H1 (cell line): ENCODE results near the gene ENTPD1. TPM values are rescaled to one million over a fixed set of nuclear protein-coding genes. Genes with fewer than 3 reads are reported as not detected.

Experiments used
- CTCF ChIA-PET: fragments of 300-600 bp; sonication (Branson Sonifier 250); formaldehyde crosslinking; loops from one replicate; lab custom pipeline; 2021; ENCODE audit not compliant: partially characterized antibody; lab: Charles Lee
- POLR2A ChIA-PET: fragments of 300-600 bp; sonication (Branson Sonifier 250); formaldehyde crosslinking; loops from one replicate; lab custom pipeline; 2021; ENCODE audit warnings: inconsistent platforms; ENCODE audit not compliant: partially characterized antibody; lab: Charles Lee
- DNase-seq, 2 experiments: peaks; one replicate each; pipeline versions ENCODE4 v3.0.0 to v3.0.0-alpha.2; 2010 to 2022; ENCODE audit warnings: low spot score in 2 of 2, low read depth in 1 of 2, mixed read lengths in 1 of 2
- FAIRE-seq: peaks from 2 replicates; lab custom pipeline; 2011; peaks lifted over from hg19 to GRCh38; lab: Jason Lieb, UNC
- H2AFZ ChIP-seq: 2 replicates; pipeline ENCODE4 v1.8.1; 2012; ENCODE audit warnings: low read length, inconsistent platforms
- H2AK5ac ChIP-seq: 2 replicates; pipeline ENCODE4 v1.6.1; 2013; ENCODE audit warnings: low read depth, low read length
- H2BK120ac ChIP-seq: replicated peaks from 2 replicates; pipeline ENCODE3; 2013; ENCODE audit warnings: low read depth, low read length, inconsistent platforms
- H2BK12ac ChIP-seq: 2 replicates; pipeline ENCODE4 v1.6.1; 2013; ENCODE audit warnings: low read depth, low read length
- H2BK15ac ChIP-seq: 2 replicates; pipeline ENCODE4 v1.6.1; 2013; ENCODE audit warnings: low read length
- H2BK20ac ChIP-seq: 2 replicates; pipeline ENCODE4 v1.6.1; 2013; ENCODE audit warnings: low read length
- H2BK5ac ChIP-seq: 2 replicates; pipeline ENCODE4 v1.6.1; 2013; ENCODE audit warnings: low read depth, low read length
- H3K14ac ChIP-seq: 2 replicates; pipeline ENCODE4 v1.6.1; 2013; ENCODE audit warnings: inconsistent platforms; ENCODE audit not compliant: insufficient read length
- H3K18ac ChIP-seq: 2 replicates; pipeline ENCODE4 v1.6.1; 2013; ENCODE audit warnings: low read length; ENCODE audit errors: extremely low read depth
- H3K23ac ChIP-seq: 2 replicates; pipeline ENCODE4 v1.6.1; 2013; ENCODE audit warnings: inconsistent platforms; ENCODE audit not compliant: insufficient read length
- H3K23me2 ChIP-seq: 2 replicates; pipeline ENCODE4 v1.6.1; 2013; ENCODE audit warnings: low read depth, low read length
- H3K27ac ChIP-seq: 2 replicates; pipeline ENCODE4 v1.6.1; 2011; ENCODE audit warnings: low read depth, low read length, inconsistent platforms
- H3K27me3 ChIP-seq, 4 experiments: replicated peaks in 1 of 4; 1 replicate in 1 of 4; 2 replicates in 3 of 4; pipeline versions ENCODE4 v1.6.1 to v1.8.1; 2011 to 2013; ENCODE audit warnings: low read length in 3 of 4, mild to moderate bottlenecking in 3 of 4, inconsistent platforms in 2 of 4, mixed read lengths in 2 of 4, moderate library complexity in 1 of 4; ENCODE audit not compliant: control insufficient read depth in 3 of 4, insufficient read depth in 3 of 4; ENCODE audit errors: extremely low read depth in 1 of 4
- H3K36me3 ChIP-seq, 4 experiments: 2 replicates each; pipeline versions ENCODE4 v1.6.1 to v1.8.1; 2011 to 2013; ENCODE audit warnings: mild to moderate bottlenecking in 4 of 4, low read length in 3 of 4, moderate library complexity in 2 of 4, control low read depth in 1 of 4, inconsistent platforms in 1 of 4; ENCODE audit not compliant: insufficient read depth in 4 of 4, control insufficient read depth in 2 of 4
- H3K4ac ChIP-seq: replicated peaks from 2 replicates; pipeline ENCODE3; 2013; ENCODE audit warnings: low read length, low read depth, mixed read lengths, inconsistent platforms; ENCODE audit not compliant: insufficient read length
- H3K4me1 ChIP-seq, 4 experiments: replicated peaks in 1 of 4; 1 replicate in 1 of 4; 2 replicates in 3 of 4; pipeline versions ENCODE4 v1.6.1 to v1.8.1; 2011 to 2013; ENCODE audit warnings: low read length in 3 of 4, inconsistent platforms in 2 of 4, mixed read lengths in 1 of 4; ENCODE audit not compliant: insufficient read depth in 4 of 4, control insufficient read depth in 3 of 4
- H3K4me2 ChIP-seq, 2 experiments: 2 replicates each; pipeline versions ENCODE4 v1.6.1 to v1.8.1; 2011 to 2013; ENCODE audit warnings: low read depth in 2 of 2, low read length in 2 of 2, control low read depth in 1 of 2, inconsistent platforms in 1 of 2, mild to moderate bottlenecking in 1 of 2; ENCODE audit not compliant: insufficient read depth in 1 of 2
- H3K4me3 ChIP-seq, 4 experiments: fragments of 200-600, 300-600 bp in 1 of 4; sonication (generic), shearing (Covaris generic), sonication (Bioruptor Twin) in 1 of 4; 2 replicates each; pipeline versions ENCODE4 v1.5.1 to v1.8.1; 2011 to 2016; ENCODE audit warnings: low read length in 4 of 4, low read depth in 3 of 4, control low read depth in 2 of 4, inconsistent platforms in 2 of 4, mild to moderate bottlenecking in 2 of 4, mixed read lengths in 1 of 4, moderate library complexity in 1 of 4; ENCODE audit not compliant: insufficient read depth in 2 of 4; ENCODE audit errors: extremely low read depth in 1 of 4
- H3K56ac ChIP-seq: replicated peaks from 2 replicates; pipeline ENCODE3; 2013; ENCODE audit warnings: low read depth, mild to moderate bottlenecking, mixed read lengths, low read length, inconsistent platforms; ENCODE audit not compliant: insufficient read length
- H3K79me1 ChIP-seq: 2 replicates; pipeline ENCODE4 v1.6.1; 2013; ENCODE audit warnings: low read depth, low read length, control low read depth
- H3K79me2 ChIP-seq, 2 experiments: 2 replicates each; pipeline versions ENCODE4 v1.6.1 to v1.8.1; 2012 to 2013; ENCODE audit warnings: low read length in 2 of 2, mild to moderate bottlenecking in 2 of 2, inconsistent platforms in 1 of 2; ENCODE audit not compliant: insufficient read depth in 2 of 2, control insufficient read depth in 1 of 2
- H3K9ac ChIP-seq, 4 experiments: replicated peaks in 1 of 4; 1 replicate in 1 of 4; 2 replicates in 3 of 4; pipeline versions ENCODE4 v1.6.1 to v1.8.1; 2011 to 2013; ENCODE audit warnings: low read depth in 3 of 4, low read length in 3 of 4, control low read depth in 2 of 4, mild to moderate bottlenecking in 2 of 4, moderate library complexity in 2 of 4, inconsistent platforms in 1 of 4; ENCODE audit errors: extremely low read depth in 1 of 4
- H3K9me3 ChIP-seq, 2 experiments: 2 replicates each; pipeline versions ENCODE4 v1.6.1 to v1.8.1; 2012 to 2013; ENCODE audit warnings: mild to moderate bottlenecking in 2 of 2, moderate library complexity in 2 of 2, control low read depth in 1 of 2, inconsistent platforms in 1 of 2, low read depth in 1 of 2, low read length in 1 of 2, mixed read lengths in 1 of 2; ENCODE audit not compliant: insufficient read depth in 2 of 2
- H4K20me1 ChIP-seq, 2 experiments: replicated peaks in 1 of 2; 2 replicates each; pipeline versions ENCODE3 to v1.8.1; 2011 to 2013; ENCODE audit warnings: inconsistent platforms in 2 of 2, low read length in 2 of 2, mild to moderate bottlenecking in 1 of 2; ENCODE audit not compliant: insufficient read depth in 2 of 2, control insufficient read depth in 1 of 2
- H4K5ac ChIP-seq: 2 replicates; pipeline ENCODE4 v1.6.1; 2013; ENCODE audit warnings: low read length, low read depth, mixed read lengths, inconsistent platforms; ENCODE audit not compliant: insufficient read length
- H4K8ac ChIP-seq: 2 replicates; pipeline ENCODE4 v1.8.0; 2013; ENCODE audit warnings: mild to moderate bottlenecking, moderate library complexity, low read length, inconsistent platforms; ENCODE audit not compliant: insufficient read depth; ENCODE audit errors: extremely low read depth
- H4K91ac ChIP-seq: replicated peaks from 2 replicates; pipeline ENCODE3; 2013; ENCODE audit warnings: low read length, mixed read lengths, inconsistent platforms; ENCODE audit not compliant: insufficient read length
- CHD1 ChIP-seq: IDR thresholded peaks from 2 replicates; pipeline ENCODE4 v1.6.1; 2012; ENCODE audit warnings: low read depth, low read length, improper control_type of control experiment
- EP300 ChIP-seq, 2 experiments: IDR thresholded peaks; 1 replicate in 1 of 2; 2 replicates in 1 of 2; pipeline ENCODE4 v1.6.1; 2011 to 2012; ENCODE audit warnings: low read depth in 2 of 2, low read length in 2 of 2, mild to moderate bottlenecking in 2 of 2, borderline replicate concordance in 1 of 2, inconsistent platforms in 1 of 2, moderate library complexity in 1 of 2
- POLR2A ChIP-seq, 2 experiments: IDR thresholded peaks; 1 replicate in 1 of 2; 2 replicates in 1 of 2; pipeline ENCODE4 v1.6.1; 2011; ENCODE audit warnings: low read depth in 2 of 2, low read length in 2 of 2, mild to moderate bottlenecking in 2 of 2; ENCODE audit errors: control extremely low read depth in 1 of 2
- SUZ12 ChIP-seq: fragments of 200-600 bp; sonication (generic); IDR thresholded peaks from 2 replicates; pipeline ENCODE4 v1.6.1; 2012; ENCODE audit warnings: mild to moderate bottlenecking, inconsistent platforms, low read length, moderate library complexity, mixed read lengths
- WGBS, 2 experiments: shearing (Covaris generic) in 1 of 2; methylation state at CpG; one replicate each; pipeline versions ENCODE4 v1.1.6 to v1.1.7; 2013 to 2015; ENCODE audit warnings: low lambda C conversion rate in 2 of 2, mixed read lengths in 2 of 2, inconsistent platforms in 1 of 2, low coverage in 1 of 2, missing lambda C conversion rate in 1 of 2; ENCODE audit not compliant: insufficient replicate concordance in 2 of 2, insufficient coverage in 1 of 2, insufficient read length in 1 of 2; ENCODE audit errors: extremely low coverage in 1 of 2, missing lambda C conversion rate in 1 of 2; 5-methylcytosine and 5-hydroxymethylcytosine counted together
- long read RNA-seq, 2 experiments: library from RNA in 1 of 2; library from capped mRNA in 1 of 2; stranded (forward); transcript quantifications; one replicate each; pipeline ENCODE4 v2.0.0, GENCODE V29; 2021; ENCODE audit warnings: inconsistent platforms in 1 of 2
- polyA minus RNA-seq, 3 experiments: library from RNA; depleted of rRNA, polyadenylated mRNA; stranded (reverse); fragments of >200 nt; gene quantifications; 1 replicate in 2 of 3; 2 replicates in 1 of 3; pipeline ENCODE4 v1.2.3, GENCODE V29; 2011
- polyA plus RNA-seq, 7 experiments: library from polyadenylated mRNA; depleted of rRNA in 3 of 7; stranded (reverse) in 5 of 7; unstranded in 2 of 7; fragments of >200 nt in 5 of 7; fragments of 200-250 nt in 2 of 7; gene quantifications; 1 replicate in 5 of 7; 2 replicates in 1 of 7; 4 replicates in 1 of 7; pipeline versions ENCODE4 v1.2.1 to v1.2.3, GENCODE V29; 2011 to 2013; ENCODE audit warnings: missing spikeins in 2 of 7, mixed read lengths in 2 of 7
- total RNA-seq: library from RNA; stranded (reverse); fragmentation: NEBNext Ultra II Directional; extraction: Animal tissue kit (Norgen Biotek cat#: 25700); gene quantifications from 2 replicates; pipeline ENCODE4 v1.2.1, GENCODE V29; 2021

ENTPD1 gene
- 2.2 and 2.9 TPM in 2 replicates for total RNA-seq
- 1.1 and 2.5 TPM in 2 replicates for polyA plus RNA-seq (2011; rRNA removed)
- polyA plus RNA-seq (2011; cell fraction: cytosol; rRNA removed) = 1.9 TPM
- polyA plus RNA-seq (2011; cell fraction: nucleus; rRNA removed) = 3.0 TPM
- 3.9 to 6.0 TPM (median 4.8 TPM) in 4 replicates for polyA plus RNA-seq (2012, experiment 1 of 2)
- 0.52 TPM for polyA plus RNA-seq (2012, experiment 2 of 2)
- 1.6 TPM for polyA plus RNA-seq (2013, experiment 1 of 2)
- 1.8 TPM for polyA plus RNA-seq (2013, experiment 2 of 2)
- polyA minus RNA-seq (2011; rRNA and poly(A)+ RNA removed) = 4.5 and 8.1 TPM in 2 replicates
- polyA minus RNA-seq (2011; cell fraction: cytosol; rRNA and poly(A)+ RNA removed) = 1.8 TPM
- 13.2 TPM for polyA minus RNA-seq (2011; cell fraction: nucleus; rRNA and poly(A)+ RNA removed)
- long read RNA-seq, experiment 1, partial matches to known transcripts = 0 of 1 reads
- long read RNA-seq, experiment 1, other reads (novel, unspliced or antisense) = 1 of 1 reads
- long read RNA-seq, experiment 2 = 0 reads

GRCh38 chr10:95756041-95756761 is at the start of gene ENTPD1:
Gene ENTPD1, plus strand, starts transcription at chr10:95756163. Its CDS starts 77 bp downstream, at chr10:95756240.
- Histone ChIP-seq H4K91ac (peak within 1 kb of the TSS; percentile 87), H4K20me1 (no peaks in the 10 kb centered on the region), H3K27ac (no peak within 1 kb of the TSS), H4K5ac (no peak within 1 kb of the TSS), H4K8ac (no peak within 1 kb of the TSS), H3K23me2 (no peaks in the 10 kb centered on the region; the same call in 1 of the 2 replicates), H2BK12ac (no peak within 1 kb of the TSS; the same call in 1 of the 2 replicates), H2AFZ (peak within 1 kb of the TSS; percentile 80), H2AK5ac (no peak within 1 kb of the TSS), H3K79me2 (no peaks in the 10 kb centered on the region), H3K36me3 (no peaks in the 10 kb centered on the region), H3K9ac (peak within 1 kb of the TSS in 1 of 4 experiments; percentile 34; a peak in 1 of 7 replicates), H2BK15ac (no peak within 1 kb of the TSS), H3K79me1 (no peaks in the 10 kb centered on the region), H3K4me2 (peak within 1 kb of the TSS; percentile 70 to 95), H3K56ac (no peak within 1 kb of the TSS), H3K4ac (peak within 1 kb of the TSS; percentile 79), H2BK5ac (no peak within 1 kb of the TSS), H3K23ac (no peak within 1 kb of the TSS), H2BK20ac (no peak within 1 kb of the TSS), H2BK120ac (no peak within 1 kb of the TSS), H3K18ac (no peak within 1 kb of the TSS; the same call in 1 of the 2 replicates), H3K27me3 (no peaks in the 10 kb centered on the region; a peak in 1 of 7 replicates), H3K4me3 (peak within 1 kb of the TSS; percentile 37 to 63 (median 53)), H3K14ac (no peak within 1 kb of the TSS), H3K4me1 (peaks cover 0 to 3% (median 1%) of the 10 kb centered on the region in 4 experiments; a peak in 4 of 7 replicates), H3K9me3 (no peaks in the 10 kb centered on the region)
- no peak for DNase-seq
- POLR2A ChIA-PET = interaction anchor here (0.7 to 1.3 kb wide), 3 partner anchors 15 to 374 kb away, joined by 3 read pairs; partner anchors contain the start of gene ZNF518A
- no peak for TF ChIP-seq SUZ12
- peak; percentile 60 for TF ChIP-seq CHD1
- TF ChIP-seq EP300 (IDR thresholded peaks at IDR 0.05; ENCODE audit: borderline replicate concordance in 1 of 2, low read depth in 2 of 2, low read length in 2 of 2) = peak in 1 of 2 experiments; percentile 48; a peak in 1 of 3 replicates
- TF ChIP-seq POLR2A (IDR thresholded peaks at IDR 0.05; ENCODE audit: control extremely low read depth in 1 of 2, low read depth in 2 of 2, low read length in 2 of 2) = peak in 1 of 2 experiments; percentile 38; a peak in 1 of 3 replicates
- FAIRE-seq = peak; percentile 73
- CTCF ChIA-PET = interaction anchor here (0.9 to 2.6 kb wide), 6 partner anchors 16 to 86 kb away, joined by 3 to 16 read pairs (median 5); partner anchors contain the start of gene TCTN3
- 12% methylated on average over 11 of the region's 11 CpGs; no CpG with 5 or more reads in 1 of the 2 experiments for WGBS, 2 experiments
